ENCODE measurements around the gene ROM1.
"Not testable (repeated sequence)": the region's sequence is repeated elsewhere in the genome, so short reads cannot be mapped to it uniquely, and the experiment has no call there.

ROM1 gene

GRCh38 chr11:62612366-62613290, at the start of gene ROM1, which contains the start of gene EML3:
Gene ROM1, plus strand, starts transcription at chr11:62613257. Its CDS starts 25 bp downstream, at chr11:62613282.
Gene EML3, minus strand, starts transcription at chr11:62612775. Its CDS starts 318 bp downstream, at chr11:62612457.
- H3K27ac ChIP-seq: peak within 1 kb of the TSS; percentile 90
- peak within 1 kb of the TSS; percentile 93 for H3K9ac ChIP-seq
- peaks cover 52% of the 10 kb centered on the region for H3K36me3 ChIP-seq

GRCh38 chr11:62565100-62565802, 47.8 kb upstream of the ROM1 start:
- Histone ChIP-seq H4K20me1 (peaks cover 100% of the 10 kb centered on the region), H3K4me2 (no peak overlapping the region), H3K4me3 (no peak overlapping the region), H3K9me3 (no peaks in the 10 kb centered on the region), H3K27ac (no peak overlapping the region), H3K9ac (no peak overlapping the region), H3K4me1 (peaks cover 8% of the 10 kb centered on the region), H3K27me3 (no peaks in the 10 kb centered on the region), H3K36me3 (peaks cover 100% of the 10 kb centered on the region)
- TF ChIP-seq Cebpa-rat (IDR thresholded peaks at IDR 0.05): no peak

More at GRCh38 chr11:62612366-62613290, at the start of gene ROM1, which contains the start of gene EML3:
- no peaks in the 10 kb centered on the region for H3K9me3 ChIP-seq
- peaks cover 47% of the 10 kb centered on the region for H3K4me1 ChIP-seq
- H4K20me1 ChIP-seq: no peaks in the 10 kb centered on the region
- H3K4me3 ChIP-seq: peak within 1 kb of the TSS; percentile 82
- no peak for TF ChIP-seq Cebpa-rat (IDR thresholded peaks at IDR 0.05)
- H3K27me3 ChIP-seq: no peaks in the 10 kb centered on the region
- H3K4me2 ChIP-seq: peak within 1 kb of the TSS; percentile 99

GRCh38 chr11:62566247-62566646, 46.8 kb upstream of the ROM1 start:
- peaks cover 100% of the 10 kb centered on the region for H4K20me1 ChIP-seq
- peaks cover 18% of the 10 kb centered on the region for H3K4me1 ChIP-seq
- H3K27me3 ChIP-seq: no peaks in the 10 kb centered on the region
- H3K9me3 ChIP-seq: no peaks in the 10 kb centered on the region
- H3K4me2 ChIP-seq: no peak overlapping the region
- TF ChIP-seq Cebpa-rat (IDR thresholded peaks at IDR 0.05): no peak
- no peak overlapping the region for H3K4me3 ChIP-seq
- peaks cover 100% of the 10 kb centered on the region for H3K36me3 ChIP-seq
- no peak overlapping the region for H3K27ac ChIP-seq
- no peak overlapping the region for H3K9ac ChIP-seq

- peaks cover 100% of the 10 kb centered on the region for H4K20me1 ChIP-seq
- no peak for TF ChIP-seq Cebpa-rat (IDR thresholded peaks at IDR 0.05)
- H3K4me3 ChIP-seq: no peak overlapping the region
- no peak overlapping the region for H3K4me2 ChIP-seq
- H3K27me3 ChIP-seq: no peaks in the 10 kb centered on the region
- H3K27ac ChIP-seq: no peak overlapping the region
- peaks cover 100% of the 10 kb centered on the region for H3K36me3 ChIP-seq
- peaks cover 27% of the 10 kb centered on the region for H3K4me1 ChIP-seq
- H3K9me3 ChIP-seq: no peaks in the 10 kb centered on the region
- no peak overlapping the region; the same call in 1 of the 2 replicates for H3K9ac ChIP-seq
Observed at GRCh38 chr11:62567018-62567633, 45.9 kb upstream of the ROM1 start.

DNA sequence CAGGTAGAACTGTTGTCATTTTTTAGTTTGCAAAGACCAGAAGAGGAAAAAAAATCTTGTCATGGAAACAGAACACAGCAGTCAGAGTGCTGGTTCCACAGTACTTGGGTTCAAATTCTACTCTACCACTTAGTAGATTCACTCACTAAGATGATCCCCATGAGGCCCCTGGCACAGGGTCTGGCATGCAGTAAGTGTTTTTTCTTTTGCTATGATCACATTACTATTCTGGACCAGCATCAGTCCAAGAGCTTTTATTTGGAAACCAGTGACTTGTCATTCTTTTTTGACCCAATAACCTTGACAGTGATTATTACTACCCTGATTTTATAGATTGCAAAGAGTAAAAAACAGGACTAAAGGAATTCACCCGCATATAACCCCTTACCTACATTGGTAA, 43.4 kb upstream of the ROM1 start:
- Histone ChIP-seq H3K9me3 (no peaks in the 10 kb centered on the region), H4K20me1 (peaks cover 88% of the 10 kb centered on the region), H3K36me3 (peaks cover 81% of the 10 kb centered on the region), H3K4me3 (no peak overlapping the region), H3K4me1 (peaks cover 38% of the 10 kb centered on the region), H3K4me2 (peak overlapping the region; percentile 93; the same call in 1 of the 2 replicates), H3K9ac (peak overlapping the region; percentile 31; the same call in 1 of the 2 replicates), H3K27ac (no peak overlapping the region), H3K27me3 (no peaks in the 10 kb centered on the region)
- no peak for TF ChIP-seq Cebpa-rat (IDR thresholded peaks at IDR 0.05)

GRCh38 chr11:62570903-62571302, 42.2 kb upstream of the ROM1 start:
- not testable (repeated sequence) for H3K9me3 ChIP-seq, H3K27me3 ChIP-seq, H3K27ac ChIP-seq, H3K4me3 ChIP-seq
- H3K9ac ChIP-seq: peak overlapping the region; percentile 98; the same call in 1 of the 2 replicates
- H3K36me3 ChIP-seq: peaks cover 76% of the 10 kb centered on the region
- peak overlapping the region; percentile 93 for H3K4me2 ChIP-seq
- peaks cover 75% of the 10 kb centered on the region for H4K20me1 ChIP-seq
- peaks cover 51% of the 10 kb centered on the region for H3K4me1 ChIP-seq

- not testable (repeated sequence) for H3K27ac ChIP-seq, H3K27me3 ChIP-seq, H3K9me3 ChIP-seq
- H3K9ac ChIP-seq: peak overlapping the region; percentile 98; the same call in 1 of the 2 replicates
- peaks cover 54% of the 10 kb centered on the region for H3K4me1 ChIP-seq
- H3K36me3 ChIP-seq: peaks cover 76% of the 10 kb centered on the region
- H3K4me2 ChIP-seq: peak overlapping the region; percentile 93
- H4K20me1 ChIP-seq: peaks cover 69% of the 10 kb centered on the region
- H3K4me3 ChIP-seq: 0 out of 2 replicates have a peak overlapping the region, but pooled peaks have one; percentile 95
Observed at GRCh38 chr11:62571493-62571892, 41.6 kb upstream of the ROM1 start.

DNA sequence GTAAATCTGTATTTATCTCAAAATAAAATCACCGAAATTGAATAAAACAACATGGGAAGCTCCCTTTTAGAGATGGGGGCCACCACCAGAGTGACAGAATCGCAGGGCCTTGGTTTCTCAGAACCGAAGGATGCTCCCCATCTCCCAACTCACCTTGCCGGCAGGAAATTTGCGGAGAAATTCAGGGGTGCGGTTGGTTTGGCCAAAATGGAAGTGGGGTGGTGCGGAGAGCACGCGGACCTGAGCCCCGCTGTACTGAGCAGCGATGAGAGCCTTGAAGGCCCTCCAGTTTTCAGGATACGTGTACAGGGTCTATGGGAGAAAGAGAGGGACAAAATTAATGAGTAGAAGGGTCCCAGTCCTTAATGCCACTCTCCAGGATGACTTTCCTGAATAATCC, 40.6 kb upstream of the ROM1 start:
- peaks cover 54% of the 10 kb centered on the region for H3K4me1 ChIP-seq
- peaks cover 60% of the 10 kb centered on the region for H4K20me1 ChIP-seq
- H3K9me3 ChIP-seq: no peaks in the 10 kb centered on the region
- H3K4me3 ChIP-seq: peak overlapping the region; percentile 95
- no peak for TF ChIP-seq Cebpa-rat (IDR thresholded peaks at IDR 0.05)
- H3K9ac ChIP-seq: peak overlapping the region; percentile 98
- H3K27ac ChIP-seq: peak overlapping the region; percentile 93
- H3K36me3 ChIP-seq: peaks cover 76% of the 10 kb centered on the region
- H3K4me2 ChIP-seq: peak overlapping the region; percentile 93
- no peaks in the 10 kb centered on the region for H3K27me3 ChIP-seq

DNA sequence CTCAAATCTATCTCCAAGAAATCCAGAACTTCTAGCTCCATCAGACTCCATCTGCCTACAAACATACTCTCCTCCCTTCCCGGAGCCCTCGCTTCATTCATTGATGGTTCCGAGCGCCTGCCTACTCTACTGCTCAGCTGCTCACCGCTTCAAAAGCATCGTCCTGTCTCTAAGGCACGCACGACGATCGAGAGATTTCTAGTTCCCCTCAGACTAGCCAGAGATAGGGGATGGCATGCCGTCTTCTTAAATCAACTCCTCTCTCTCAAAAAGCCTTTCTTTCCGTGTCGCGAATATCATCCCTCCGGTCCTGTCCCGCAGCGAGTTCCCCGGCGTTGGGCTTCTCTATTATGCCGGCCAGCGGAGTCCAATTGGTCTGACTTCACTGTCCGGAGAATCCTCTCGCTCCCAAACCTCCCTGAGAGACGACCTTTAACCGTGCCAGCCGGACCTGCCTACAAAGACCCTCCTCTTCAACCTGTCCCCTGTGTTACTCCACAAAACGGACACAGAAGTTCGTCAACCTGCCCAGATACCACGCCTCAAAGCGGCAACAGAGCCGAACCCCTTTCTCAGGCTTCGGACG, 40.0 kb upstream of the ROM1 start:
- peaks cover 76% of the 10 kb centered on the region for H3K36me3 ChIP-seq

More for the DNA sequence above, 40.0 kb upstream of the ROM1 start:
- Histone ChIP-seq H3K27ac (peak overlapping the region; percentile 93), H3K4me1 (peaks cover 54% of the 10 kb centered on the region), H3K27me3 (no peaks in the 10 kb centered on the region), H3K9me3 (no peaks in the 10 kb centered on the region), H3K4me3 (peak overlapping the region; percentile 95), H4K20me1 (peaks cover 53% of the 10 kb centered on the region), H3K4me2 (peak overlapping the region; percentile 93), H3K9ac (peak overlapping the region; percentile 98)
- no peak for TF ChIP-seq Cebpa-rat (IDR thresholded peaks at IDR 0.05)
